Fibroblast of pulmonary artery (primary cell): ENCODE measurements around the gene SLC43A3.
"Not testable (repeated sequence)": the region's sequence is repeated elsewhere in the genome, so short reads cannot be mapped to it uniquely, and the experiment has no call there.

Experiments used
- DNase-seq: peaks from one replicate; pipeline ENCODE4 v3.0.0-alpha.2; 2010; ENCODE audit warnings: low read depth
- H3K4me3 ChIP-seq: replicated peaks from 2 replicates; pipeline ENCODE4 v1.5.1; 2011; ENCODE audit warnings: low read depth, mild to moderate bottlenecking, control low read depth, low read length, moderate library complexity
- TF ChIP-seq, protein P1 (sequence below): IDR thresholded peaks from 2 replicates; pipeline ENCODE4 v1.5.1; 2011; ENCODE audit warnings: mild to moderate bottlenecking, control low read depth, low read length, inconsistent platforms; ENCODE audit errors: missing control alignments

SLC43A3 gene

DNA sequence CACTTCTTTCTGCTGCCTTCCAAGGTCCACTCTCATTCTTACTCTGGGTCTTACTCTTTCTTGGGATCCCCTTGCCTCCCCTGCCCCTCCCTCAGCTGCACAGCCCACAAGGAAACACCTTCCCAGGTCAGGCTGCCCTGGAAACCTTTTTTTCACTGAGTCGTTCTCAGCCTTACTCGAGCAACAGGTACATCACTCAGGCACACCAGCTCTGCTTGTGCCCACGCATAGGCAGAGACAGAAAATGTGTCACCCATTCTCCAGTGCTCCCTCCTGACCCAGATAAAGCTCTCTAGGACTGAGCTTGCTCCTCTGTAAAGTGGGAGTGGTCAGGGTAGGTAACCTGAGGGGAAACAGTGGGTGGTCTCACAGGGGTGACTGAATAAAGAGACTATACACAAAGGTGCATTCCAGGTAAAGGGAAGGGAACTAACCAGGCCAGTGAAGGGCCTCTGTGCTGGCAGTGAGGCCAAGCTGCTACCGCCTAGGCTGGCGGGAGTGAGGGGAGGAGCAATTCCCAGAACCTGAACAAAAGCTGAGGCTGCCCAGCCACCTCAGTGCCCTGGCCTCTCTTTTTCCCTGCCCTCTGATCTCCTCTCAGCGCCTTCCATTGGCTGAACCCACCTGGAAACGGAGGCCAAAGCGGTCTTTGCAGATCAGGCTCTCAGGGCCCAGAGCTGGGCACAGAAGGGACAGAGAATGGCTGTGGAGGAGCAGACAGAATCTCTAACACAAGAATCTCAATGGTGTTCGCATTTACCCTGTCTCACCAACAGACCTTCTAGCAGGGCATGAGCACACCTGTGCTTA, 61.9 kb downstream of the SLC43A3 start:
- no peak overlapping the region for H3K4me3 ChIP-seq
- no peak for DNase-seq
- TF ChIP-seq, protein P1, sequence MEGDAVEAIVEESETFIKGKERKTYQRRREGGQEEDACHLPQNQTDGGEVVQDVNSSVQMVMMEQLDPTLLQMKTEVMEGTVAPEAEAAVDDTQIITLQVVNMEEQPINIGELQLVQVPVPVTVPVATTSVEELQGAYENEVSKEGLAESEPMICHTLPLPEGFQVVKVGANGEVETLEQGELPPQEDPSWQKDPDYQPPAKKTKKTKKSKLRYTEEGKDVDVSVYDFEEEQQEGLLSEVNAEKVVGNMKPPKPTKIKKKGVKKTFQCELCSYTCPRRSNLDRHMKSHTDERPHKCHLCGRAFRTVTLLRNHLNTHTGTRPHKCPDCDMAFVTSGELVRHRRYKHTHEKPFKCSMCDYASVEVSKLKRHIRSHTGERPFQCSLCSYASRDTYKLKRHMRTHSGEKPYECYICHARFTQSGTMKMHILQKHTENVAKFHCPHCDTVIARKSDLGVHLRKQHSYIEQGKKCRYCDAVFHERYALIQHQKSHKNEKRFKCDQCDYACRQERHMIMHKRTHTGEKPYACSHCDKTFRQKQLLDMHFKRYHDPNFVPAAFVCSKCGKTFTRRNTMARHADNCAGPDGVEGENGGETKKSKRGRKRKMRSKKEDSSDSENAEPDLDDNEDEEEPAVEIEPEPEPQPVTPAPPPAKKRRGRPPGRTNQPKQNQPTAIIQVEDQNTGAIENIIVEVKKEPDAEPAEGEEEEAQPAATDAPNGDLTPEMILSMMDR: no peak

DNA sequence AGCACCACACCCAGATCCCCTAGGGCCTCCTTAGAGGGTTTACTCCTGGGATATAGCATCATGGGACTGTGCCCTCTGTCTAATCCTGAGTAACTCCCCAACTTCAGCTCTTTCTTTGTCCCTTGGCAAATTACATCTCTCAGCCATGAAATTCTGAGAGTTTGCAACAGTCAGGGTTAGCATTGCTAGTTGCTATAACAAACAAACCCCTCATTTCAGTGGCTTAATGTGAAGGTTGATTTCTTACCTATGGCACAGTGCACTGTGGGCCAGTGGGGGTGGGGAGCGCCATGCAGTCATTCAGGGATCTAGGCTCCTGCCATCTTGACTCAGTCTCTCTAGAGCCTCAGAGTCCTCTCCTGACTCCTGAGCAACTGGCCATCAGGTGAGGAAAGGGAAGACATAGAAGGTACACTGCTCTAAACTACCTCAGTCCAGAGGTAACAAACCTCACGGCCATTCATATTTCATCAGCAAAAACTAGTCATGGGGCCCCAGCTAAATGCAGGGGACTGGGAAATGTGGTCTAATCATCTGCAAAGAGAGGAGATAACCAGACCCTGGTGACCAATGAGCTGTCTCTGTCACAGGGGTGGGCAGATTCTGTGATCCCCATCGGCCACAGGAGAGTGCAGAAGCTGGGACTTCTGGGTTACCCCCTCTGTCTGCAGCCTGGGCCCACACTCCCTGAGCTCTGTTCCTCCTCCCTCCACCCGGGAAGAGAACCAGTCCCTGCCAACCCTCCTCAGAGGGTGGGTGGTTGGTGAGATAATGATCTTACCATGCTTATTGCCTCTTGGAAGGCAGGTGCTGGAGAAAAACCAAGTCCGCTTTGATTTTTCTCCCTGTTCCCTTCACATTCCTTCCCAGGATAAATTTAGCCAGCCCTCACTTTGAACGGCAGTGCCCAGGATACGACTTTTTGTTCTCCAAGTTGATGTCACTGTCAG, 63.5 kb downstream of the SLC43A3 start:
- TF ChIP-seq, protein P1: no peak
- DNase-seq: no peak
- H3K4me3 ChIP-seq: no peak overlapping the region

DNA sequence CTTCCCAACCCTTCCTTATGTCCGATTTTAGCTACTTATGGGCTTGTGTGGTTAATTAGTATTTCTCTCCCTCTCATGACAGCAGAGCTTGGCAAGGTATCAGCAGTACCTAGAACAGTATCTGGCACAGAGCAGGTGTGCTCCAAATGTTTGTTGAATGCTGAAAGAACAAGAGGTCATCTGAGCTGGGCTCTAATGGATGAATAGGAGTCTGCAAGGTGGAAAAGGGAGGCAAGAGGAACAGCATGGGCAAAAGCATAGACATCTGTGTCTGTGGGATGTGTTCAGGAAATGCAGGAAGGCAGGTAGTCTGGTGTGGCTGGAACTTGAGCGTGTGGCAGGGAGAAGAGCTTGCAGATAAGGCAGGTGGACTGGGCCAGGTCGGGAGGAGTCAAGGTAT, 65.0 kb downstream of the SLC43A3 start:
- TF ChIP-seq, protein P1: no peak
- DNase-seq: no peak
- no peak overlapping the region for H3K4me3 ChIP-seq

DNA sequence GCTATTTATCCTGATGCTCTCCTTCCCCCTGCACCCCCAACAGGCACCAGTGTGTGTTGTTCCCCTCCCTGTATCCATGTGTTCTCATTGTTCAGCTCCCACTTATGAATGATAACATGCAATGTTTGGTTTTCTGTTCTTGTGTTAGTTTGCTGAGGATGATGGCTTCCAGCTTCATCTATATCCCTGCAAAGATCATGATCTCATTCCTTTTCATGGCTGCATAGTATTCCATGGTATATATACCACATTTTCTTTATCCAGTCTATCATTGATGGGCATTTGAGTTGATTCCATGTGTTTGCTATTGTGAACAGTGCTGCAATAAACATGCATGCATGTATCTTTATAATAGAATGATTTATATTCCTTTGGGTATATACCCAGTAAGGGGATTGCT, 65.5 kb downstream of the SLC43A3 start:
- not testable (repeated sequence) for DNase-seq, H3K4me3 ChIP-seq

DNA sequence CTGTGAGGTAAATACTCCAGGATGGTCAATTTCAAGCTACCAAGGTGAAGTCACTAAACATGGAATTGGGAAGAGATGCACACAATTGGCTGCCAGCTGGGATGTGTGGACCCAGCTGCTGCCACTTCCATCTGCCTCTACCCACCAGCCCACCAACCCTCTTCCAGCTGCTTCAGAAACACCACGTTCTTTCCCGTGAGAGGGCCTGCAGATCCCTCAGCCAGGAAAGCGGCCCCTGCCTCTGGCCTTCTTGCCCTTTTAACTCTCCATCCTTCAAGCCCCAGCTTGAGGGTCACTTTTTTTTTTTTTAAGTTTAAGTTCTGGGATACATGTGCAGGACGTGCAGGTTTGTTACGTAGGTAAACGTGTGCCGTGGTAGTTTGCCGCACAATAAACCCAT, 65.9 kb downstream of the SLC43A3 start:
- DNase-seq: no peak
- H3K4me3 ChIP-seq: no peak overlapping the region
- TF ChIP-seq, protein P1: no peak

DNA sequence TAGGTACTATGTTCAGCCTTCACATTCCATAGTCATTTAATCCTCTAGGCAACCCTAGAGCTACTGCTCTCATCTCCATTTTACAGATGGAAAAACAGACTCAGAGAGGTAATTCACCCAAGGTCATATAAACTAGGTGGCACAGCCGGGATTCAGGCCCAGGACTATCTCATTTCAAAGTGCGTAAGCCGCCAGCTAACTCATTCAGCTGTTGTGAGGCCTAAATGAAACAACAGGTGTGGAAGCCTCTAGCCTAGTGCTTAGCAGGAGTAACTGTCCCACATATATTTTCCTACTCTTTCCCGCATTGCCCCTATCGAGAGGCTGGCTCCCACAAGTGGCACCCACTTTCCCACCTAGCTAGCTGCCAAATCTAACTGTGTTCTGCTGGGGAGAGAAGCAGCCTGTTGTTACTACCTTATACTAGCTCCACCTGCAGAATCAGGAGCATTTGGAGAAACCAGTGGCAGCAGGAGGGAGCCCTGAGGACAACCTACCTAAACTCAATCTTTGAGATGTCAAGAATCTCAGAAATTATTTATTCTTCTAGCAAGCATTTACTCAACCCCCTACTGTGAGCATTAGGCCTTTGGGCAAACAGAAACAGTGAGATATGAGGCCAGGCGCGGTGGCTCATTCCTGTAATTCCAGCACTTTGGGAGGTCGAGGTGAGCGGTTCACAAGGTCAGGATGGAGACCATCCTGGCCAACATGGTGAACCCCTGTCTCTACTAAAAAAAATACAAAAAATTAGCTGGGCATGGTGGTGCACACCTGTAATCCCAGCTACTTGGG, 66.8 kb downstream of the SLC43A3 start:
- no peak for DNase-seq
- no peak overlapping the region for H3K4me3 ChIP-seq
- TF ChIP-seq, protein P1: no peak

DNA sequence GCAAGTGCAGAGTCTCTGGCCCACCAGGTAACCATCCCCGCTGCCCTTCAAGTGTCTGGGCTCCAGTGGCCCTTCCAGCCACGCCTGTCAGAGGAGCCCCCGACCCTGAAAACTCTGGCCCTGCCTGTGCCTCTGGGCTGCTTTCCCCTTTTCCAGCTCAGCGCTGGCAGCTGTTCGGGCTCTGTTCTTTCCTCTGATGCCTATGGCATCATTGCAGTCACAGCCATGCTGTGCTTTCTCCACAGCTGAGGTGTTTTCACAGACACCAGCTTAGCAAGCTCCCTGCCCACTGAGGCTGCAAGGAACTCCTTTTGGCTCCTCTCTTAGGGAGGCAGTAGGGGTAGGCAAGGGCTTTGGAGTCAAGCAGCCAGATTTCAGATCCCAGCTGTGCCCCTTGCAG, 67.5 kb downstream of the SLC43A3 start:
- no peak overlapping the region for H3K4me3 ChIP-seq
- TF ChIP-seq, protein P1: no peak
- DNase-seq: no peak
